GM18511 (cell line): ENCODE data around the gene CCDC74B.
"Not testable (repeated sequence)": the region's sequence is repeated elsewhere in the genome, so short reads cannot be mapped to it uniquely, and the experiment has no call there.

Source experiments
- ATAC-seq: cut with Tn5 transposase; IDR thresholded peaks from one replicate; pipeline ENCODE4 v1.9.1; 2021; ENCODE audit warnings: mild to moderate bottlenecking, moderate library complexity; ENCODE audit not compliant: unreplicated experiment

CCDC74B gene

DNA sequence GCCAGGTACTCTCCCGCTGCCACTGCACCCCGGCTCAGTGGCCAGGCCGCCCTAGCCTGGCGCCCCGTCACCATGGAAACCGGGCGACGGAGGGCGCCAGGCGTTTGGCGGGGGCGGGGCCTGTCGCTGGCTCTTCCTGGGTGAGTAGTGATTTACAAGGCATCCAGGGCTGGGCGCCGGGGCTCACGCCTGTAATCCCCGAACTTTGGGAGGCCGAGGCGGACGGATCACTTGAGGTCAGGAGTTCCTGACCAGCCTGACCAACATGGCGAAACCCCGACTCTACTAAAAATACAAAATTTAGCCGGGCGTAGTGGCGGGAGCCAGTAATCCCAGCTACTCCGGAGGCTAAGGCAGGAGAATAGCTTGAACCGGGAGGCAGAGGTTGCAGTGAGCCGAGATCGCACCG lies at the start of gene CCDC74B:
CCDC74B (minus strand) TSS at position 107 of the 409 bp plus-strand sequence. CDS start 116 bp downstream, outside the sequence.
- ATAC-seq, result peak; percentile 93

DNA sequence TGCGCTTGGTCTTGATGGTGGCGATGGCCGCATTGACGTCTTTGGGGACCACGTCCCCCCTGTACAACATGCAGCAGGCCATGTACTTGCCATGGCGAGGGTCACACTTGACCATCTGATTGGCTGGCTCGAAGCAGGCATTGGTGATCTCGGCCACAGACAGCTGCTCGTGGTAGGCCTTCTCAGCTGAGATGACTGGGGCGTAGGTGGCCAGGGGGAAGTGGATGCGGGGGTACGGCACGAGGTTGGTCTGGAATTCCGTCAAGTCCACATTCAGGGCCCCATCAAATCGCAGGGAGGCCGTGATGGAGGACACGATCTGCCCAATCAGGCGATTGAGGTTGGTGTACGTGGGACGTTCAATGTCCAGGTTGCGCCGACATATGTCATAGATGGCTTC lies 48.9 kb upstream of the CCDC74B start:
- ATAC-seq, result not testable (repeated sequence)

DNA sequence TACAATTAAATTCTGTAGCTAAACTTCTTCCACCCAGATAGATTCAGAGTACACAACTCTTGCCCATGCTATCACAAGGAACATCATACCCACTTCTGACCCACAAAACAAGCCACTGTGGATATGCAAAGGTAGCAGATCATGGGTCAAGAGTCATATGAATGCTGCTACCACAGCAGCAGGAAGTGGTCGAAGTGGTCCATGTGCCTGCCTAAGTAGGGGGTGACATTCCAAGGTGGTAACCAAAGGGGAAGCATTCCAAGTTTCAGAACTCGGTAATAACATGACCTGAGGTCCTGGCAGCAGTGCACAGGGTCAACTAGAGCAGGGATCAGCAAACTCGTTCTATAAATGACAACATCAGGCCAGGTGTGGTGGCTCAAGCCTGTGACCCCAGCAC lies 47.5 kb upstream of the CCDC74B start:
- ATAC-seq, result not testable (repeated sequence)

DNA sequence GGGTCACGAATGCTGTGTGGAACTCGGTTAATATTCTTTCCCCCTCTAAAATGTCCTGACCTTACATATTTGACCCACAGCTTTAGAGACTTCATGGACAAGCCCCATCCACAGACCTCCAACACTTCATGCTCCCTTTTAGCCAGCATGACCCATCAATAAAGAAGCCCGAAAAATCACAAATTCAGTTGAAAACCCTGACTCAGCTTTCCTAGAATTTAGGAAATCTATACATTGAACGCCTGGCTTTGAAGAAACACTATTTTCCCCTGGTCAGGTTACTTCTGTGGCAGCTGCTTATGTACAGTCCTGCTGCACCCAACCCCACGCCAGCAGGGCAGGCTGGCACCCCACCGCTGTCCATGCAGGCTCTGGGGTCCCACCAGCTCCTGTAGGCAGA lies 46.4 kb upstream of the CCDC74B start:
- not testable (repeated sequence) for ATAC-seq

DNA sequence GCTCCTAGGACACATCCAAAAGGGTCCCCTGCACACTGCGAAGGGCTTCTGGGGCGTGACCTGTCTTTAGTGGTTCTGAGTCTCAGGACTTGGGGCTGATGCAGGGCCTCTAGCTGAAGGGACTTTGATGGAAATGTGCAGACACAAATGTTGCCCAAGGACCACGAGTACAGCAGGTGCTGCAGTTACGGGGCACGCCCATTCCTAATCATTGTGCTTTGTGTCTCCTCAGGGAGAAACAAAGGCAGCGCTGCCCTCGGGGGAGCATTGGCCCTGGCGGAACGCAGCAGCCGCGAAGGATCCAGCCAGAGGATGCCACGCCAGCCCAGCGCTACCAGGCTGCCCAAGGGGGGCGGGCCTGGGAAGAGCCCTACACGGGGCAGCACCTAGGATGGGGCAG lies 45.3 kb upstream of the CCDC74B start:
- ATAC-seq, result no peak

DNA sequence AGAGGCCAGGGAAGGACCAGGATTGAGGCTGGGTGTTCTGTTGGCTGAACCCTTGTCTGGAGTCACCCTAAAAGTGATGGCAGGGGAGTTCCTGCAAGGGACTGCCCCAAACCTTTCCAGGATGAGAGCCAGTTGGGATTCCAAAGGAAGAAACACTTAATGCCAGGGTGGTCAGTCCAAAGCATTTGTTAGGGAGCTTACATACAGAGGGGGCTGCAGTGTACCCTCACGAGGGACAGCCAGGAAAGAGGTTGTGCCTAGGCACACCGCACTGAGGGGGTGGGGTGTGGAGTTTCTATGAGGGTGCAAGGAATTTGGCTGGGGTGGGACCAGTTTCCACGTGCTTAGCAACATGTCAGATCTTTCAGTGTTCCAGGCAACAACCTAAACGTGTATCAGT lies 44.0 kb upstream of the CCDC74B start:
- not testable (repeated sequence) for ATAC-seq

DNA sequence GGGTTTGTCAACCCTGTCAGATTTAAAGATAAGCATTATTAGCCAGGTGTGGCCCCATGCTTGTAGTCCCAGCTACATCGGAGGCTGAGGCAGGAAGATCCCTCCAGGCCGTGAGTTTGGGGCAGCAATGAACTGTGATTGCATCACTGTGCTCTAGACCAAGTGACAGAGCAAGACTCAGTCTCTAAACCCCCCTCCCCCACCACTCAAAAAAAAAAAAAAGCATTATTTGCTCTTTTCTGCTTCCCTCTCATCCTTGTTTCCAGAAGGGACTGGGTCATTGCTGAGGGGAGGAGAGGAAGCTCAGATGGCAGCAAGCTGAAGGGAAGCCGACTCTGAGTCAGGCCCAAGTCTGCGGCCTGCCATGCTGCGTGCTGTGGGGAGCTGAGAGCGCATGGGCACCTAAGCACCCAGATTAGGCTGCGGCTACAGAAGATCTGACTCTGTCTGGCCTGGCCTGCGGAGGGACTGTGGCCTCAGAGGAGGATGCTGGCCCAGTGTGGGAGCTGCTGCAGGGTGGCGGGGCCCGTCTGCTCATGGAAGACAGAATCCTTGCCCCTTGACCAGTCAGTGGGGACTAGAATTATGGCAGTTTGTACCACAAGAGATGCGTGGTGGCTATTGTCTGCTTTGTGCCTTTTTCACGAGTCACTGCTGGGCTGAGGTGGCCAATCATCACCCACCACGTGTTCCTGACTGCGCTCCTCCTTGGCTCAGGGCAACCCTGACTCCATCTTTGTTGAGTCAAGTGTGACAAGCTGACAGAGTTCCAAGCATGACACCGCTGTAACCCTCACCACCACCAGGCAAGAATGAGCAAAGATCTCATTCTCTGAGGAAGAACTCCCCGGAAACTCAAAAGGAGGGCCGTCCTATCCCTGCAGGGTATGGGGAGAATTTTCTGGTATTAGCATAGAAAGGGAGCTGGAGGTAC lies 43.2 kb upstream of the CCDC74B start:
- ATAC-seq, result not testable (repeated sequence)

DNA sequence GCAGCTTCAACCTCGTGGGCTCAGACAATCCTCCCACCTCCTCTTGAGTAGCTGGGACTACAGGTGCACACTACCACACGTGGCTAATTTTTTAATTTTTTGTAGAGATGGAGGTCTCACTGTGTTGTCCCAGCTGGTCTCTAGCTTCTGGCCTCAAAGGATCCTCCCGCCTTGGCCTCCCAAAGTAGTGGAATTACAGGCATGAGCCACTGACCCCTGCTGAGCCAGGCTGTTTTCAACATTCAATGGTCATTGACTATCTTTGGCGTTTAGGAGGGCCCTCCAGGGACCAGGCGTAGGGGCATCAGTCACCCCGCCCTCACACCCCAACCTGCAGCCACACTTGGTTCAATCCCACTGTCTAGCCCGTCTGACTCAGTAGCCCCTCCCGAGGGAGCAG lies 42.4 kb upstream of the CCDC74B start:
- ATAC-seq, result no peak

DNA sequence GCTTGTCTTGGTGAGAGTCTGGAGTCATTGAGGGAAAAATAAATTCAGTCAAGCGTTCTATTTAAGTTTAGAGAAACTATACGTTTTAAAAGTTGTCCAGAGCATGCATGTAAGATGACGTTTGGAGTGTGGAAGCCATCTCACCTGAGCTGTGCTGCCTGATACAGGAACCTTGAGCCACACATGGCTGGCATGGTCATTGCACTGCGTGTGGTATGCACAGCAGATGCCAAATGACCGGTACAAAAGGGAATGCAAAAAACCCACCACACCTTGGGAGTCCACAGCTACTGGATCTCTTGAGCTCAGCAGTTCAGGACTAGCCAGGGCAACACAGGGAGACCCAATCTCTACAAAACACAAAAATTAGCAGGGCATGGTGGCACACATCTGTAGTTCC lies 41.5 kb upstream of the CCDC74B start:
- no peak for ATAC-seq

DNA sequence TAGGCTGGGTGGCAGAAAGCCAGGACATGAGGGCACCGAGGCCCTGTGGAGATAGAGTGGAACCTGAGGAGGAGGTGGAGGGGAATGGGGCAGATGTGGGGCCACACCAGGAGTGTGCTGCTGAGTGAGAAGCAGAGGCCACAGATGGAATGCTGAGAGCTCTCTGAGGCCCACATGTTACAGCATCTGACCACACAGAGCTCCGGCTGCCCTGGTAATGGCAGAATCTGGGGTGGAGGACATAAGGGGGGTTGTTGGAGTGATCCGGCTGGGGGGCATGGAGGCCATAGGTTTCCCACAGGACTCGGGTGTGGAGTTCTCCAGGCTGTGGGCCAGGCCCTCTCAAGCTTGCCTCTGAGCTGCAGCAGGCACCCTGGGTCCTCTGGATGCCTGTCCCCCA lies 41.0 kb upstream of the CCDC74B start:
- no peak for ATAC-seq

DNA sequence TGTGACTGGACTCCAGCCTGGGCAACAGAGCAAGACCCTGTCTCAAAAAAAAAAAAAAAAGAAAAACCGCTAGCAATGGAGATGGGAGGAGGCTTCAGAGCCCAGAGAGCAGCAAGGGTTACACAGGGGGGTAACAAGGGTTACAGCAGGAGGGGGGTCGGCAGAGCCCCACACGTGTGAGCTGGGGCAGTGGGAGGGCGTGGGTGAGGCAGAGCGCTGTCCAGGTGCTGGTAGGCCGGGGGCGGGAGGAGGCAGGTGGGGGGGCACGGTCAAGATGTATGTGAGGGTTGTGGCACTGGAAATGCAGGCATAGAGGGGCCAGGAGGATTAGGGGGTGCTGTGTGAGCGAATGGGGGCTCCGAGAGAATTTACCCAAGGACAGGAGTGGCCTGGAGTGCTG lies 40.5 kb upstream of the CCDC74B start:
- no peak for ATAC-seq

DNA sequence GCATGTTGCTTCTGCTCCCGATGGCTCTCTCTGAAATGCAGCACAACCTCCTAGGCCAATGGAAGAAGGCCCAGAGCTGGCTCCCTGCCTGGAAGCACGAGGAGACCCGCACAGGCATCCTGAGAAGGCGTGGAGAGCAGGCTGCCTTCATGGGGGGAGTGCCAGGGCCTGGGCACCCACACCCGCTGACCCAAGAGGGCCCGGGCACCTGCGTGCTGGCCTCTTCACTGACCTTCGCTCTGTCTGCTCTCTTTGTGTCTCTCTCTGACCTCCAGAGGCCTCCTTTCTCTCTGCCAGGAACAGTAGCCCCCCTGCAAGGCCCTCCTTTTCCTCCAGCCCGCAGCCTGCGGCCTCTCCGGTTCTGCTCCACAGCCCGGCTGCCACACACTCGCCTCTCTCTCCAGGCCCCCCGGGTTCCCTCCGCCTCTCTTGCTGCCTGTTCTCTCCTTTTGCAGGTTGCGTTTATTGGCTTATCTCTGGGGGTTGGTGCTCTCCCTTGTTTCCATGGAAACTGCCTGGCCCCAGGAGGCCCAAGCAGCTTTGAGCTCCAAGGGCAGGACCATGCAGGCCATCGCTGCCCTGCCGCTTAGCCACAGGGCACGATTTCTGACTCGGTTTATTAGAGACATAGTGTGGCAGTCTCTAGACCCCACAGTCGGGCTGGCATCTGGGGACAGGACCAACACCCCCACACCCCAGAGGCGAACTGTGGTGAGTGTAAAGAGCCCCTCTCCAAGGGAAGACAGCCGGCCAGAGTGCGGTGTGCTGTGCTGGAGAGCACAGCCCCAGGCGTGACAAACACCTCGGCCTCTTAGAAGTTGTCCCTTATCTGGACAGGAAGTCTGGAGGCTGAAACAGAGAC lies 38.8 kb upstream of the CCDC74B start:
- no peak for ATAC-seq

DNA sequence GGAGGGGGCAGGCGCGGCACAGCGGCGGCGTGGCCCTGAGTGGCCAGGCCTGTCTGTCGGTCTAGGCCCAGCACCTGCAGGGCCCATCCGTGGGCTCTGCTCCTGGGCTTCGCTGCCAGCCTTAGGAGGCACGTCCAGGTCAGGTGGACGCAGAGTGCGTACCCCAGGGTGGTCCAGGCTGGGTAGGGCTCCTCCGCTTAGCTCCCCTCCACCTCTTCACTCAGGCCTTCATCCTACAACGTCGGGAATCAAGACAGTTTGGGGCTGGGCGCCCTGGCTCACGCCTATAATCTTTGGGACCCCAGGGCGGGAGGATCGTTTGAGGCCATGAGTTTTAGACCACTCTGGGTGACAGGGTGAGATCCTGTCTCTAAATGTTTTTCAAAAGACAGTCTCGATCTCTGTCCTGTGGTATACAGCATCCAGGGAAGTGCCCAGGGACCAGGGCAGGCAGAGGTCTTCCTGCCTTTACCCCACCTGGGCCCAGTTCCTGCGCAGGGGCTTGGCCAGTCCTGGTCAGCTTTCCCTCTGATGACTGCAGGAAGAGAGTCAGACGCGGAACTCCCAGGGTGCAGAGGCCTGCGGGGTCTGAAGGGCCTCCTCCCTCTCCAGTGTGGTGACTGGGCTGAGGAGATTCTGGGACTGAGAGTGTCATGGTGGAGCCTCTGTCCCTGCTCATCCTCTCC lies 38.1 kb upstream of the CCDC74B start:
- ATAC-seq, result not testable (repeated sequence)

DNA sequence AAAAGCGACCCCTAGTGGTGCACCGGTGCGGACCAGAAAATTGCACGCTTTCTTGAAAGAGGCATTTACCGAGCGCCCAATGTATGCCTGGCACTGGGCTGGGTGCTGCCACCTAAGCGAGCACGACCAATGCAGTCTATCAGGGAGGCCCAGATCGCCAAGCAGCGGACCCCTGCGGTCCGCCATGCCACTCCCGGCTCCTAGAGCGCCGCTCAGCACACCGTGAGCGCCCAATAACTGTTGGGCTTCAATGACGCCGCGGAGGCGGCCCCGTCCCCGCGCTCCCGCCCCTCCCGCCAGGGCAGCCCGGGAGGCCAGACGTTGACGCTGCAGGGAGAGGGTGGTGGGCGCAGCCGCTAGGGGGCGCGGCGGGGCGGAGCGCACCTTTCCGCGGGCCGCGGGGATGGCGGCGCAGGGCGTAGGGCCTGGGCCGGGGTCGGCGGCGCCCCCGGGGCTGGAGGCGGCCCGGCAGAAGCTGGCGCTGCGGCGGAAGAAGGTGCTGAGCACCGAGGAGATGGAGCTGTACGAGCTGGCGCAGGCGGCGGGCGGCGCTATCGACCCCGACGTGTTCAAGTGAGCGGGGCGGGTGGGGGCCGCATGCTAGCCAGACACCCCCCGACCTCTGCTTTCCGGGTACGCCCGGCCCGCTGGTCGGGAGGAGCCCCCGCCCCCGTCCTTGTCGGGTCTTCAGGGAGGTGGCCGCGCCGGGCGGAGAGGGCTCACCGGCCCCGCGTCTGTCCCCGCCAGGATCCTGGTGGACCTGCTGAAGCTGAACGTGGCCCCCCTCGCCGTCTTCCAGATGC lies 37.2 kb upstream of the CCDC74B start, which contains the start of gene MZT2B:
MZT2B (plus strand) TSS at position 383 of the 803 bp plus-strand sequence; CDS start at position 404, 21 bp downstream.
- ATAC-seq, result peak; percentile 83

DNA sequence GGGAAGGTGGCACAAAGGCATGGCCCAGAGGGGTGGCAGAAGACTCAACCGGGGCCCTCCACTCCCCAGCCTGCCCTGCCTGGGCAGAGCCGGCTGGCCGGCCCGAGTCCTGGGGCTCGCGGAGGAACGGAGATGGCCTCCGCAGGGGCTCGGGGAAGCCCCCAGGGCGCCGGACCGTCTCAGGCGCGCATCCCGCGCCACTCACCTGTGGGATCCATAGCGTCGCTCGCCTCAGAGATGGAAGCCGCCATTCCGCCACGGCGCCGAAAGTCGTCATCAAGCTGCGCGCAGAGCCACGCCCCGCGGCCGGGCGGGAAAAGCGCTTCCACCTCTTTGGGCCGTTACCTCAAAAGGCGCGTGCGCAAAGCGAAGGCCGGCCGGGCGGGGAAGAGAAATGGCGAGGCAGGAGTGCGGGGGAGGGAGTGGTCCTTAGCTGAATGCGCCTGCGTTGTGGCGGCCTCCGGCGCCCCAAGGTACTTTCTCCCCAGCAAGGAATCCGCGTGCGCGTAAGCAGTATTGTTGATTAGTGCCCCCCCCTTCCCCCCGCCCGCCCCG lies 36.5 kb upstream of the CCDC74B start, which contains the start of gene SMPD4:
SMPD4 (minus strand) TSS at position 278 of the 555 bp plus-strand sequence. CDS start 5,010 bp downstream, outside the sequence.
- peak; percentile 70 for ATAC-seq

DNA sequence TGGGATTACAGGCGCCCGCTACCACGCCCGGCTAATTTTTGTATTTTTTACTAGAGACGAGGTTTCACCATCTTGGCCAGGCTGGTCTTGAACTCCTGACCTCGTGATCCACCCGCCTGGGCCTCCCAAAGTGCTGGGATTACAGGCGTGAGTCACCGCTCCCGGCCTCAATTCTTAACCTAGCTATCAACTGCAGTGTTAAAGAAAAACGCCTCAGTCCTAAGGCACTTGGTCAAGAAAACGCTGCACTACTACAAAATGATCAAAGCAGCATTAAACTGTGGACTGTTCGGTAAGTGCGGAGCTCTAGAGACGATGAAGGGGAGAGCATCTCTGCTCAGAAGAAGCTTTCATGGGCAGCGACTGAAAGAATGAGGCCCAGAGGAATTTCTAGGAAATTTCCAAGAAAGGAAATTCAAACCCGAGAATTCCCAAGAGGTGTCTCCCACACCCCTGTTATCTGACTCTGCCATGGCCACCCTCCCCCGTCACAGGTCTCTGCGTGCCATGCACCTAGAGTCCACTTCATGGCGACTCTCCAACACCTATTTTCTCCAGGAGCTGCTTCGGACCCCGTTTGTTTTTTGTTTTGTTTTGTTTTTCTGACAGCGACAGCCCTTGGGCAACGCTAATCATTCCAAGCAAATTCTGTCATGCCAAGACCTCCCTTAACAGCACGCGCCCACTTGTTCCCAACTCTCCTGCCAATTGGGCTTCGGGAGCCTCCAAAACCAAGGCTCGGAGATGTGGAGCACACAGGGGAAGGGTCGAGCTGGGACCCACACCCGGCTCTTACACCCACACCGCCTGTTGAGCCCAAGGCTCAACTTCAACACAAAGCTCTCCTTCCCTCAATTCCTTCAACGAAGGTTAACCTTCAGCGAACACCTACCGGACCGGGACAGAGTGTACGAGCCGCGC lies 35.8 kb upstream of the CCDC74B start:
- ATAC-seq, result not testable (repeated sequence)

DNA sequence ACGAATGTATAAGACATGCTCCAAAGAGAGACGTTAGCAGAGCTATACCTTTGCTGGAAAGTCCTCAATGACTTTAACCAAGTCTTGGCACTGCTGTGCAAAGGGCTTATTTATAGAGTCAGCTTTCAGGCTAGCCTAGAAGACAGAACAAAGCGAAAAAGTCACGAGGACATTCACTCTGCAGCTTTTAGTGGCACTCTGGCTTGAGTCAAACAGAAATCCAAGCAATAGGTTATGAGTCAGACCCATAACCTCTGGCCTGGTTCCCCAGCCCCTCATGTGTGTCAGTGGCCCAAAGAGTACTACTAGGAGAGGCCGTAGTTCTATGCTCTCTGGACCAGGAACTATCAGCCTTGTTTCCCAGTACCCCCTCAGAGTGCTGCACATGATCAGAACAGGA lies 30.0 kb upstream of the CCDC74B start:
- ATAC-seq, result peak; percentile 64

DNA sequence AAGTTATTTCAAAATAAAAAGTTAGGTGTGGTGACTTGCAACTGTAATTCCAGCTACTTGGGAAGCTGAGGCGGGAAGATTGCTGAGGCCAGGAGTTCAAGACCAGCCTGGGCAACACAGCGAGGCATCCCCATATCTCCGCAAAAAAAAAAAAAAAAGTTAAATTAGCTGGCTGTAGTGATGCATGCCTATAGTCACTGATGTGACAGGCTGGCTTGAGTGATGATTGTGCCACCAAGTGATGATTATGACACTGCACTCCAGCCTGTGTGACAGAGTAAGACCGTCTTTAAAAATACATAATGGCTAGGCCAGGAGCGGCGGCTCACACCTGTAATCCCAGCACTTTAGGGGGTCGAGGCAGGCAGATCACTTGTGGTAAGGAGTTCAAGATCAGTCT lies 25.0 kb upstream of the CCDC74B start:
- ATAC-seq, result no peak

DNA sequence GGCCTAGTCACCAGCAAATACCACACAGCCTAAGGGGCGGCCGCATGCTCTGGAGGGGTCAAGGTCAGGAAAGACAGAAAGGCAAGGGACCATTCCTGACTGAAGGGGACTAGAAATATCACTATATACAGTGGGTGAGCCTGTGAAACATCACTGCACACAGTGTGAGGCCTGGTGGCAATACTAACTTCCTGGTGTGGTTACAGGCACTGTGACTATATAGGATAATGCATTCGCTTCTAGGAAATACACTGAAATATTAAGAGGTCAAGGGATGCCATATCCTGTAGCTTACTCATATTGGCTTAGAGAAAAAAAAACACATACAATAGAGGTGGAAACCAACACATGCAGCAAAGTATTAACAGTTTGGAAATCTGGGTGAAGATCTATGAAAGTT lies 24.3 kb upstream of the CCDC74B start:
- ATAC-seq, result not testable (repeated sequence)
